Heart left ventricle (tissue), 16 donors: ENCODE measurements around the gene ZCCHC9. TPM values are rescaled to one million over a fixed set of nuclear protein-coding genes. Genes with fewer than 3 reads are reported as not detected.

Source experiments
- ATAC-seq, 4 donors: fragments of 200-7000 bp; cut with Tn5 transposase; one replicate each; pipeline ENCODE4 v1.9.1; 2020 to 2022; ENCODE audit warnings: moderate library complexity in 4 of 4, mild to moderate bottlenecking in 3 of 4, moderate number of reproducible peaks in 1 of 4
- DNase-seq, 5 donors: peaks; one replicate each; pipeline ENCODE4 v3.0.0-alpha.2; 2020
- H3K27ac ChIP-seq, 12 donors: fragments of 200-600 bp; sonication (generic) in 4 of 12; one replicate each; pipeline versions ENCODE4 v1.5.0 to v1.8.0; 2016 to 2022; ENCODE audit warnings: mild to moderate bottlenecking in 2 of 12
- H3K27me3 ChIP-seq, 9 donors: fragments of 200-600 bp; sonication (generic) in 2 of 9; one replicate each; pipeline versions ENCODE4 v1.5.1 to v1.8.0; 2016 to 2022; ENCODE audit warnings: mild to moderate bottlenecking in 3 of 9
- H3K36me3 ChIP-seq, 9 donors: fragments of 200-600 bp; sonication (generic) in 2 of 9; one replicate each; pipeline versions ENCODE4 v1.5.0 to v1.8.0; 2018 to 2022; ENCODE audit warnings: mild to moderate bottlenecking in 2 of 9
- H3K4me1 ChIP-seq, 12 donors: fragments of 200-600 bp; sonication (generic) in 4 of 12; one replicate each; pipeline versions ENCODE4 v1.5.0 to v1.8.0; 2016 to 2022; ENCODE audit warnings: mild to moderate bottlenecking in 3 of 12
- H3K4me3 ChIP-seq, 12 donors: fragments of 200-600 bp; sonication (generic) in 4 of 12; one replicate each; pipeline versions ENCODE4 v1.5.0 to v1.8.0; 2017 to 2022; ENCODE audit warnings: mild to moderate bottlenecking in 9 of 12, moderate library complexity in 4 of 12
- H3K9me3 ChIP-seq, 12 donors: fragments of 200-600 bp; sonication (generic) in 4 of 12; one replicate each; pipeline versions ENCODE4 v1.5.0 to v1.8.0; 2016 to 2022; ENCODE audit warnings: mild to moderate bottlenecking in 1 of 12
- CTCF ChIP-seq, 12 donors: fragments of 200-600 bp; sonication (generic) in 4 of 12; IDR thresholded peaks; one replicate each; pipeline versions ENCODE4 v1.5.0 to v1.8.0; 2018 to 2022; ENCODE audit warnings: antibody characterized with exemption in 12 of 12, mild to moderate bottlenecking in 5 of 12
- POLR2A ChIP-seq, 2 donors: fragments of 450-650 bp; IDR thresholded peaks; one replicate each; pipeline ENCODE4 v1.6.1; 2017; ENCODE audit warnings: antibody characterized with exemption in 2 of 2, mild to moderate bottlenecking in 2 of 2, moderate library complexity in 2 of 2
- WGBS, 4 donors: extraction: QIAGEN DNeasy Blood & Tissue Kit in 2 of 4; methylation state at CpG; one replicate each; pipeline versions ENCODE4 v1.1.5 to v1.1.7; 2013 to 2018; 5-methylcytosine and 5-hydroxymethylcytosine counted together
- intact Hi-C, 10 donors: fragments of 100-400 bp; cut with DNase I; formaldehyde crosslinking; loops; one replicate each; pipeline versions ENCODE4 v1.11.1 to v1.14.2; 2022
- long read RNA-seq, 3 donors: library from polyadenylated mRNA; unstranded; transcript quantifications; one replicate each; pipeline ENCODE4 v2.0.0, GENCODE V29; 2020 to 2021
- polyA plus RNA-seq, 2 donors: library from polyadenylated mRNA; stranded (reverse); fragments of 200-250 nt; gene quantifications; one replicate each; pipeline ENCODE4 v1.2.3, GENCODE V29; 2013
- total RNA-seq, 9 donors: library from RNA; depleted of rRNA in 2 of 9; stranded (reverse); fragments of >200 nt in 2 of 9; fragmentation: NEBNext Ultra II Directional in 3 of 9; extraction: Animal tissue kit (Norgen Biotek cat#: 25700) in 3 of 9; gene quantifications; one replicate each; pipeline versions ENCODE4 v1.1.0 to v1.2.4, GENCODE V29; 2016 to 2023
- donor health status: ischemic (EF 13 %, LVEDD 7.1; RV severe dilation, severe dysfunction).
- donor health status: healthy with polysubstance abuse.
- donor health status: DM: no; HTN: yes; CAD: no.
- donor health status: DM: no; HTN: no; CAD: no.
- donor health status: ischemic (EF 25% LVEDD 6.9; RV normal size, moderate dysfunction).
- donor health status: ischemic (EF 25% LVEDD 5.7; RV mildly dilated, moderate dysfunction).
- donor health status: healthy.
- donor health status: DM: yes; HTN: yes; CAD: no.
- donor health status: ischemic (EF 35%, LVEDD 5.7; RV mildly dilated, moderate dysfunction).
- donor health status: nonischemic (EF 11% LVEDD 7.7; RV severe dilation, severe dysfunction).
- donor health status: DM: yes; HTN: yes; CAD: no.
- donor health status: PGD.
- donor health status: ischemic (EF 29% LVEDD 5.4; RV normal size, mild dysfunction).
- donor health status: nonischemic (EF 23%, LVEDD 6.1; RV moderate dilation, normal function).

Gene ZCCHC9
- total RNA-seq (10 to 100 TPM in 8 of 9 donors, 1 to 10 TPM in 1; 6.5 to 16.2 (median 11.1) TPM), polyA plus RNA-seq (10 to 100 TPM; 12.0 to 13.8 TPM)
- long read RNA-seq, donor 1, partial matches to known transcripts = 0 of 7 reads
- long read RNA-seq, donor 1, other reads (novel, unspliced or antisense) = 0 of 7 reads
- long read RNA-seq, donor 2, partial matches to known transcripts = 0 of 5 reads
- long read RNA-seq, donor 2, other reads (novel, unspliced or antisense) = 0 of 5 reads
- long read RNA-seq, donor 3, partial matches to known transcripts = 0 of 5 reads
- long read RNA-seq, donor 3, other reads (novel, unspliced or antisense) = 0 of 5 reads

DNA sequence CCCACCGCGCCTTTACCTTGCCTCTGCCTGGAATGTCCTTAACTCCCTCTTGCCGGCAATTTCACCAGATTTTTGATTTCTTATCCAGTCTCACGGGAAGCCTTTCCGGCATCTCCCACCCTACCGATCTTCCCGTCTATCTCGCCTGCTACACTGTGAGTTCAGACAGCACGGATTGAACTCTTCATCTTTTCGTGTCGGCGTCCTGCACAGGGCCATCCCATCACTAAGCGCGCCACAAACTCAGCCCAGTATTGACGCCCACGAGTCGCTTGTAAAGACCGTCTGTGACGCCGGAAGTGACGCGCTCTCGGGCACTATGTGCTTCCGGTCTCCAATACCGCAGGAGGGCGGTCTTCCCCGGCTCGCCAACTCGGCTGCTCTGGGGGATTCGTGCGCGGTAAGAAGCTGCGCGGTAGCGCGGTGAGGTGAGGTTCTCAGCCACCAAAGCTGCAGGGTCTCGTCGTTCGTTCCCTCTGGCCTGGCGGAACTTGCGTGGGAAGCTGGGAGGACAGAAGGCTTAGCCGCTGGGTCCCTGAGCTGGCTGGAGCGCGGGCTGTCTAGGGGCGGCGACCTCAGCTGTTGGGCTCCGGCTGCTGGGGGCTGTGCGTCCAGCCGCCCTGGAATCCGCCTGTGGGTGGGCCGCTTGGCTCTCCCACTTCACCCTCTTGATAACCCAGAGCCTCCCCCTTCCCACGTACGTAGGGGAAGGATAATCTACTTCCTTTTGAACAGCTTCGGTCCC lies at the start of gene ZCCHC9:
TSS of gene ZCCHC9 (plus strand) at position 317 of the 745 bp plus-strand sequence. CDS start 3,171 bp downstream, outside the sequence.
- peaks cover 0 to 16% (median 4%) of the 10 kb centered on the region in 9 donors for H3K36me3 ChIP-seq
- peak within 1 kb of the TSS; percentile 73 to 95 (median 87) for H3K4me3 ChIP-seq
- TF ChIP-seq CTCF (IDR thresholded peaks at IDR 0.05) (peak in 10 of 12 donors; percentile 3 to 58 (median 30)), POLR2A (IDR thresholded peaks at IDR 0.05) (peak in 1 of 2 donors; percentile 76)
- H3K27me3 ChIP-seq = no peaks in the 10 kb centered on the region
- intact Hi-C loops = loop anchor here in 4 of 10 donors (5.0 to 10.0 kb wide), 3 partner anchors 69 to 617 kb away; partner anchors contain the start of gene CKMT2 (in 1 of the 4)
- DNase-seq (peak; percentile 93 to 97 (median 95)), ATAC-seq (peak; percentile 97 to 99 (median 98))
- H3K9me3 ChIP-seq = no peaks in the 10 kb centered on the region
- peak within 1 kb of the TSS; percentile 74 to 96 (median 92) for H3K27ac ChIP-seq
- 0 to 1% (median 0%) methylated on average over 16 to 54 of the region's 54 CpGs for WGBS, 4 donors
- H3K4me1 ChIP-seq = peaks cover 0 to 52% (median 34%) of the 10 kb centered on the region in 12 donors

GRCh38 chr5:81251922-81252321 lies 49.5 kb upstream of the ZCCHC9 start:
- peaks cover 0 to 73% (median 45%) of the 10 kb centered on the region in 9 donors for H3K36me3 ChIP-seq
- peak; percentile 55 to 74 (median 69) for ATAC-seq
- H3K4me1 ChIP-seq = peaks cover 5 to 66% (median 33%) of the 10 kb centered on the region in 12 donors
- no peak for TF ChIP-seq CTCF (IDR thresholded peaks at IDR 0.05)
- TF ChIP-seq POLR2A (IDR thresholded peaks at IDR 0.05) = no peak
- 43 to 68% (median 52%) methylated on average over 5 of the region's 5 CpGs for WGBS, 4 donors
- peak in 4 of 5 donors; percentile 37 to 51 (median 48) for DNase-seq
- peak overlapping the region in 9 of 12 donors; percentile 1 to 67 (median 59) for H3K27ac ChIP-seq
- no peaks in the 10 kb centered on the region for H3K9me3 ChIP-seq
- H3K27me3 ChIP-seq = no peaks in the 10 kb centered on the region
- intact Hi-C loops = no loop called here
- no peak overlapping the region for H3K4me3 ChIP-seq

- no peak for TF ChIP-seq CTCF (IDR thresholded peaks at IDR 0.05)
- no peak for TF ChIP-seq POLR2A (IDR thresholded peaks at IDR 0.05)
- Histone ChIP-seq H3K27me3 (no peaks in the 10 kb centered on the region), H3K27ac (peak overlapping the region in 1 of 12 donors; percentile 66), H3K4me1 (peaks cover 0 to 56% (median 27%) of the 10 kb centered on the region in 12 donors), H3K9me3 (no peaks in the 10 kb centered on the region), H3K4me3 (no peak overlapping the region), H3K36me3 (peaks cover 0 to 83% (median 50%) of the 10 kb centered on the region in 9 donors)
- DNase-seq = no peak
- ATAC-seq = peak in 1 of 4 donors; percentile 7
- 84 to 98% (median 97%) methylated on average over 1 of the region's 1 CpG for WGBS, 4 donors
- intact Hi-C loops = no loop called here
These were observed 48.5 kb upstream of the ZCCHC9 start for GRCh38 chr5:81252904-81253303.

DNA sequence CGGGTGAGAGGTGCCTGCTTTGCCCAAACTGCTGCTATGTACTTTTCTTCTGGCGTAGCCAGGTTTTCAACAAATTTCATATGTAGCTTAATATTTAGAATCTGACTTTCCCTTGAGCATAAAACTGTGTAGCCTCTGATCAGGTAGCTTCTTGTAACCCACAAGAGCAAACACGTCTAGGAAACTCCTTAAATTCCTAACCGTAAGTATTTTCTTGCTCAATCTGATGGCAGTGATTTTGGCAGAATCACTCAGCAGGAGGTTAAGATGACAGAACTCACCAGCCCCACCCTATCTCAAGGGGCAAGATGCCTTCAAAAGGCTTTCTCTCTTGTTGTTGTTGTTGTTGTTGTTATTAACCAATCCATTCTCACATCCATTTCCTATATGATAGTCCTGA lies 47.5 kb upstream of the ZCCHC9 start:
- Histone ChIP-seq H3K27me3 (no peaks in the 10 kb centered on the region), H3K4me3 (no peak overlapping the region), H3K36me3 (peaks cover 0 to 92% (median 60%) of the 10 kb centered on the region in 9 donors), H3K9me3 (no peaks in the 10 kb centered on the region), H3K4me1 (peaks cover 0 to 46% (median 19%) of the 10 kb centered on the region in 12 donors), H3K27ac (no peak overlapping the region)
- WGBS, 4 donors = 76 to 84% (median 81%) methylated on average over 4 of the region's 4 CpGs
- TF ChIP-seq CTCF (IDR thresholded peaks at IDR 0.05) = no peak
- no peak for TF ChIP-seq POLR2A (IDR thresholded peaks at IDR 0.05)
- intact Hi-C loops = no loop called here
- ATAC-seq (no peak), DNase-seq (no peak)
